22Rv1 (cell line): ENCODE results near the gene CAP2.

Experiments used
- H3K27ac ChIP-seq: fragments of 450-650 bp; 2 replicates; pipeline ENCODE4 v1.5.1; 2017
- ZFX ChIP-seq: fragments of 450-650 bp; IDR thresholded peaks from 2 replicates; pipeline ENCODE4 v1.6.1; 2017; ENCODE audit warnings: antibody characterized with exemption, borderline replicate concordance
- TF ChIP-seq, protein P1 (sequence below): fragments of 450-650 bp; IDR thresholded peaks from 2 replicates; pipeline ENCODE4 v1.5.1; 2017; ENCODE audit warnings: mild to moderate bottlenecking

The CAP2 gene

DNA sequence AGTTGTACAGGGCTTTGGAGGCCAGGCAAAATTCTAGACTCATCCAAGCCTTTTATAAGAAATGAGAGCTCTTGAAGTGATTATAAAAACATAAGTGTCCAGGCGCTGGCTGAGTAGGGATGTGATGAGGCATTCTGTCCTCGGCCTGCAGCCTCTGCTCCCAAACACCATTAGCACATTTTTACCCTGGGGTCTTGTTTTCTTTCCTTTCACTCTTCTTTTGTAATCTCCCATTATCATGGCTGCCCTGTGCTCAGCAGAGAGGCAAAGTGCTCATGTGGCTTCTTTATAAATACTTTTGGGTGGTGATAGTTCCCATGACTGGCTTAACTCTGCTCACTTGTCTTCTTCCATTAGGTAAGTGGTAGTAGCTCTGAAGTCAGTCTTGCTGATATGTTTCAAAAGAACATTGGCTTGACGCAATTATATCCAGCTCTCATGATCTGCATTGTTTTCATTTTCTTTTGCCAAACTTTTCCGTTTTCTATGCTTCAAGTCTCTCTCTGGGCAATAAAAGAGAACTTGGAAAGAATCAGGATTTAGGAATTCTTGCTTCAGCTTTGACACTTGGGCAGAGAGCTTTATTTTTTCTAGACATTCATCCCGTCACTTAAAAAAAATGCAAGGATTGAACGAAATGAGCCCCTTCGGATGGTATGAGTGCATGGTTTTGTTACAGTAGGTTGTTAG is 61.1 kb downstream of the CAP2 start:
- no peak overlapping the region for H3K27ac ChIP-seq
- no peak for TF ChIP-seq ZFX

DNA sequence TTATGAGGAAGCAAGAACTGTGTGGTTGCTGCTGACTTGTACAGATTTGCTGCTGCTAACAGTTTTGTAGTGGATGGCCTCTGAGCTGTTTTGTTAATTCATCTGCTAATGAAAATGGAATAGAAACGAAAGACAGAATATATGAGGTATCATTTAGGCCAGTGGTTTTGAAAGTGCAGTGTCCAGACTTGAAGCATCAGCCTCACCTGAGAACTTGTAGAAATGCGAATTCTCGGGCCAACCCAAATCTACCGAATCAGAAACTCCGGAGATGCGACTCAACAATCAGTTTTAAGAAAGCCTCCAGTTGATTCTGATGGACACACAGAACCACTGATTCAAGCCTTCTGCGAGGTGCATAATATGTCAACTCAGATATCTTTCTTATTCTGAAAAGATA is 62.5 kb downstream of the CAP2 start:
- TF ChIP-seq ZFX = no peak
- TF ChIP-seq, protein P1, sequence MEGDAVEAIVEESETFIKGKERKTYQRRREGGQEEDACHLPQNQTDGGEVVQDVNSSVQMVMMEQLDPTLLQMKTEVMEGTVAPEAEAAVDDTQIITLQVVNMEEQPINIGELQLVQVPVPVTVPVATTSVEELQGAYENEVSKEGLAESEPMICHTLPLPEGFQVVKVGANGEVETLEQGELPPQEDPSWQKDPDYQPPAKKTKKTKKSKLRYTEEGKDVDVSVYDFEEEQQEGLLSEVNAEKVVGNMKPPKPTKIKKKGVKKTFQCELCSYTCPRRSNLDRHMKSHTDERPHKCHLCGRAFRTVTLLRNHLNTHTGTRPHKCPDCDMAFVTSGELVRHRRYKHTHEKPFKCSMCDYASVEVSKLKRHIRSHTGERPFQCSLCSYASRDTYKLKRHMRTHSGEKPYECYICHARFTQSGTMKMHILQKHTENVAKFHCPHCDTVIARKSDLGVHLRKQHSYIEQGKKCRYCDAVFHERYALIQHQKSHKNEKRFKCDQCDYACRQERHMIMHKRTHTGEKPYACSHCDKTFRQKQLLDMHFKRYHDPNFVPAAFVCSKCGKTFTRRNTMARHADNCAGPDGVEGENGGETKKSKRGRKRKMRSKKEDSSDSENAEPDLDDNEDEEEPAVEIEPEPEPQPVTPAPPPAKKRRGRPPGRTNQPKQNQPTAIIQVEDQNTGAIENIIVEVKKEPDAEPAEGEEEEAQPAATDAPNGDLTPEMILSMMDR = no peak
- no peak overlapping the region for H3K27ac ChIP-seq

DNA sequence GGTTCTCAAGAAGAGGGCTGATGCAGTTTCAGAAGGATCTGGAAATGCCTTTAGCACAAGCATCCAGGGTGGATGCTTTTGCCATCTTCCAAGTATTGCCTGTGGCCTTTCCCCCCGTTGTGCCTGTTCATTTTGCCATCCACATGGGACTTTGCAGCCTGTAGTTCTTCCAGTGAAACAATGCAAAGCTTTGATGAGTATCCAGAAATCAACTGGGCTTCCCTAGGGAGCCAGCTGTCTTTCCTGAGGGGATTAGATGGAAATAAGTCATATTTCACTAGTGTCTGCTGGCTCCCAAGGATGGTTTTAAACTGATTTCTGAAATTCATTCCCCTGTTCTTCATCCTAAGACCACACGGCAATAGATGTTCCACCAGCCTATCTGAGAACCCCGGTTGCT is 63.3 kb downstream of the CAP2 start:
- H3K27ac ChIP-seq = no peak overlapping the region
- TF ChIP-seq, protein P1 = no peak
- TF ChIP-seq ZFX = no peak

DNA sequence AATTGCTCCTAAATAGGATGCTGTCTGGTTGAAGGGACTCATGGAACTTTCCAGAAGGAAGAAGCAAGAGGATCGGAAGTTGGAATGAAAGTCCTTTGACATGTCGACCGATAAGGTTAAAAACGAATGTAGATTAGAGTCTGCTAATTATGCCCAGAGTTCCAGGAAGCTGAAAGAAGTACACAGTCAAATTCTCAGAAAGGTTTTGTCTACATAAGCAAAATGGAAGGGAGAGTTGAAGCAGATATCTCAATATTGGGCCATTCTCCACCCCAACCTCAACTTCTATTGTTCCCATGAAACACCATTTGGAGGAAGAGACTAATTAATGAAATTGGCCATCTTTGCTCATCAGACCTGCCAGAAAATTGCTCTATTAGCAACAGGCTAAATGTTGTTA is 64.0 kb downstream of the CAP2 start:
- no peak overlapping the region for H3K27ac ChIP-seq
- TF ChIP-seq ZFX = no peak
- TF ChIP-seq, protein P1 = no peak

DNA sequence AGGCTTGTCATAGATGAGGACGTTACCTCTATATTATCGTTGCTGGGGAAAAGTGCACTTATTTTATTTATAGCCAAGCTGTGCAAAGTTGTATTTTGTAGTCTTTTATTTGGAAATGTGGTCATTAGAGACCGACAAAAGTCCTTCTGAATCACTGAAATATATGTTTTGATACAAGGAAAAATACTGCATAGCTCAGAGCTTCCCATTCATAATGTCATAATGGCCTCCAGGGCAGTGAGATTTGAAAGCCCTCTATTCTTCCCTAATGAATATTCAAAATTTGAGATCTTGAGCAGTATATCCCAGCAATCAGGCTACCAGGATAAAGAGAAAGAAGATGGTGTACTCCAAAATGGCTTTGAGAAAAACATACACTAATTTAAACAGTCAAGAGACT is 64.6 kb downstream of the CAP2 start:
- no peak for TF ChIP-seq ZFX
- TF ChIP-seq, protein P1 = no peak
- H3K27ac ChIP-seq = no peak overlapping the region

DNA sequence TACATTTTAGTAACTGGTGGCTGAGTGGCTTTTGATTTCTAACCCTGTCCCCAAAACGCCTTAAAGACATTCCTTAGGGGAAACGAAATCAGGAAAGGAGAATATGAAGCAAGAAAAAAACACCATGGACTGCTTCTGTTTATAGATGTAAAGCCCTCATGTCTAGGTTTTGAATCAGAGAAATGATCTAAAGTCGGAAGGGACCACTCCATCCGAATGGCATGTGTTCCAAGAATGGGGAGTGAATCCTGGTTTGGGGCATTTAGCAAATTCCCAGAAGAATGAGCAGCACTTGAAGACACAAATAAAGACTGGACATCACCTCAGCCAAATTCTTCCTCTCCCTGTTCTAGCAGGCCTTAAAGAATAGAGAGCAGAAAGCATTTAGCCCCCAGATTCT is 65.6 kb downstream of the CAP2 start:
- TF ChIP-seq ZFX = no peak
- TF ChIP-seq, protein P1 = no peak
- H3K27ac ChIP-seq = no peak overlapping the region

DNA sequence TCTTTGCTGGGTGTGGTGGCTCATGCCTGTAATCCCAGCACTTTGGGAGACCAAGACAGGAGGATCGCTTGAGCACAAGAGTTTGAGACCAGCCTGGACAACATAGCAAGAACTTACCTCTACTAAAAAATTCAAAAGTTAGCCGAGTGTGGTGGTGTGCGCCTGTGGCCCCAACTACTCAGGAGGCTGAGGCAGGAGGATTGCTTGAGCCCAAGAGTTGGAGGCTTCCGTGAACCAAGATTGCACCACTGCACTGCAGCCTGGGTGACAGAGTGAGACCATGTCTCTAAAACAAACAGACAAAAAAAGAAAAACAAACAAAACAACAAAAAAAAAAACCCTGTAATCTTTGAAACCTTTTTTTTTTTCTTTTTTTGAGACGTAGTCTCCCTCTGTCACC is 67.5 kb downstream of the CAP2 start:
- TF ChIP-seq ZFX = no peak
- TF ChIP-seq, protein P1 = no peak
- H3K27ac ChIP-seq = no peak overlapping the region

DNA sequence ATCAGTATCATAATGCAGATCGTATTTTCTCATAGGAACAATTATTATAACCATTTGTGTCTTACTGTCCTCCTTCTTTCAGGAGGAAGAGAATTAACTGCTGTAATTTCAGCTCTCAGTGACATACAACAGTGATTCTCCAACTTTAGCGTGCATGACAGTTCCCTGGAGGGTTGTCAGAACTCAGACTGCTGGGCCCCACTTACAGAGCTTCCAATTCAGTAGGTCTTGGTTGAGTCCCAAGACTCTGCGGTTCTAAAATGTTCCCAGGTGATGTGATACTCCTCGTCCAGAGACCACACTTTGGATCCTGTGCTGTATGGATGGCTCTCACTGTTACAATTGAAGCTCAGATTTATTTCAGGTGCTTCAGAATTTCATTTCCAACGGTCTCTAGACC is 72.8 kb downstream of the CAP2 start:
- no peak overlapping the region for H3K27ac ChIP-seq
- TF ChIP-seq ZFX = no peak
